GM23248 (cell line): ENCODE measurements around the gene OSBP2. TPM values are rescaled to one million over a fixed set of nuclear protein-coding genes. Genes with fewer than 3 reads are reported as not detected.
"Not testable (repeated sequence)": the region's sequence is repeated elsewhere in the genome, so short reads cannot be mapped to it uniquely, and the experiment has no call there.

Experiments
- DNase-seq: peaks from one replicate; pipeline ENCODE4 v3.0.0-alpha.2; 2015
- H2AFZ ChIP-seq: fragments of 200-600 bp; sonication (generic); 2 replicates; pipeline ENCODE4 v1.6.1; 2016; ENCODE audit warnings: antibody characterized with exemption
- H3F3A ChIP-seq: fragments of 200-600 bp; sonication (generic); 2 replicates; pipeline ENCODE4 v1.6.1; 2016; ENCODE audit warnings: mild to moderate bottlenecking, antibody characterized with exemption, mixed run types; ENCODE audit not compliant: insufficient read depth
- H3K27ac ChIP-seq: fragments of 200-600 bp; sonication (generic); 2 replicates; pipeline ENCODE4 v1.5.1; 2016; ENCODE audit warnings: mild to moderate bottlenecking
- H3K27me3 ChIP-seq: fragments of 200-600 bp; sonication (generic); replicated peaks from 2 replicates; pipeline ENCODE4 v1.6.1; 2016; ENCODE audit warnings: mild to moderate bottlenecking; ENCODE audit not compliant: insufficient read depth
- H3K36me3 ChIP-seq: fragments of 200-600 bp; sonication (generic); 2 replicates; pipeline ENCODE4 v1.6.1; 2016; ENCODE audit warnings: low read depth, mild to moderate bottlenecking
- H3K4me1 ChIP-seq: fragments of 200-600 bp; sonication (generic); 2 replicates; pipeline ENCODE4 v1.6.1; 2016; ENCODE audit warnings: mild to moderate bottlenecking; ENCODE audit not compliant: insufficient read depth
- H3K4me2 ChIP-seq: fragments of 200-600 bp; sonication (generic); one replicate; pipeline ENCODE4 v1.6.1; 2016; ENCODE audit warnings: mild to moderate bottlenecking; ENCODE audit not compliant: unreplicated experiment
- H3K4me3 ChIP-seq: fragments of 200-600 bp; sonication (generic); 2 replicates; pipeline ENCODE4 v1.5.1; 2016; ENCODE audit warnings: mild to moderate bottlenecking
- H3K79me2 ChIP-seq: fragments of 200-600 bp; sonication (generic); 2 replicates; pipeline ENCODE4 v1.6.1; 2016; ENCODE audit warnings: mild to moderate bottlenecking; ENCODE audit not compliant: insufficient read depth
- H3K9ac ChIP-seq: fragments of 200-600 bp; sonication (generic); 2 replicates; pipeline ENCODE4 v1.6.1; 2016; ENCODE audit warnings: mild to moderate bottlenecking
- H3K9me2 ChIP-seq: fragments of 200-600 bp; sonication (generic); 2 replicates; pipeline ENCODE4 v1.6.1; 2016; ENCODE audit warnings: mixed run types, mild to moderate bottlenecking, moderate library complexity; ENCODE audit not compliant: insufficient read depth
- H3K9me3 ChIP-seq: fragments of 200-600 bp; sonication (generic); one replicate; pipeline ENCODE4 v1.6.1; 2017; ENCODE audit warnings: low read depth
- H4K20me1 ChIP-seq: fragments of 200-600 bp; sonication (generic); 2 replicates; pipeline ENCODE4 v1.6.0; 2016; ENCODE audit not compliant: insufficient read depth
- EZH2 ChIP-seq: fragments of 200-600 bp; sonication (generic); IDR thresholded peaks from 2 replicates; pipeline ENCODE4 v1.6.1; 2018; ENCODE audit warnings: antibody characterized with exemption, mild to moderate bottlenecking; ENCODE audit not compliant: insufficient read depth, poor library complexity, severe bottlenecking
- EZH2phosphoT487 ChIP-seq: fragments of 200-600 bp; sonication (generic); IDR thresholded peaks from 2 replicates; pipeline ENCODE4 v1.6.1; 2018; ENCODE audit warnings: antibody characterized with exemption, moderate library complexity, mild to moderate bottlenecking, low read depth; ENCODE audit not compliant: insufficient read depth
- WGBS, 2 experiments: methylation state at CpG; one replicate each; pipeline ENCODE4 v1.1.6; 2015 to 2017; ENCODE audit warnings: low lambda C conversion rate in 2 of 2, low coverage in 1 of 2; ENCODE audit errors: missing lambda C conversion rate in 2 of 2; 5-methylcytosine and 5-hydroxymethylcytosine counted together
- in situ Hi-C: fragments of 300-500 bp; cut with MboI; formaldehyde crosslinking; loops from 2 replicates; pipeline ENCODE4 v1.15.0; 2020
- polyA plus RNA-seq: library from polyadenylated mRNA; unstranded; fragments of >200 nt; fragmentation: Nextera tagmentation; extraction: Ambion mirVana; gene quantifications from 2 replicates; pipeline ENCODE4 v1.2.1, GENCODE V29; 2016
- total RNA-seq: library from RNA; depleted of rRNA; stranded (reverse); fragments of >200 nt; shearing (Covaris generic); gene quantifications from 2 replicates; pipeline ENCODE4 v1.2.3, GENCODE V29; 2014

Gene OSBP2
- total and polyA plus RNA-seq, 2 experiments from 2014 or later = 1.1 to 1.3 TPM

GRCh38 chr22:30767661-30768060, 73.0 kb downstream of the OSBP2 start:
- no peaks in the 10 kb centered on the region for H3K4me1 ChIP-seq
- in situ Hi-C loops = no loop called here
- H2AFZ ChIP-seq = no peak overlapping the region
- no peaks in the 10 kb centered on the region for H3K9me3 ChIP-seq
- WGBS, 2 experiments = 61 to 71% methylated on average over 6 of the region's 6 CpGs
- no peaks in the 10 kb centered on the region for H3K36me3 ChIP-seq
- no peaks in the 10 kb centered on the region for H3K9me2 ChIP-seq
- TF ChIP-seq EZH2 (no peak), EZH2phosphoT487 (no peak)
- no peak overlapping the region for H3K9ac ChIP-seq
- no peak overlapping the region for H3K4me3 ChIP-seq
- no peak overlapping the region for H3K4me2 ChIP-seq
- H4K20me1 ChIP-seq = no peaks in the 10 kb centered on the region
- no peaks in the 10 kb centered on the region for H3K79me2 ChIP-seq
- DNase-seq = no peak
- H3K27ac ChIP-seq = no peak overlapping the region
- H3F3A ChIP-seq = no peaks in the 10 kb centered on the region
- H3K27me3 ChIP-seq = no peaks in the 10 kb centered on the region

GRCh38 chr22:30770716-30771115, 76.0 kb downstream of the OSBP2 start:
- TF ChIP-seq EZH2 (no peak), EZH2phosphoT487 (no peak)
- H3K4me2 ChIP-seq = no peak overlapping the region
- in situ Hi-C loops = no loop called here
- 81 to 85% methylated on average over 9 of the region's 9 CpGs for WGBS, 2 experiments
- no peak for DNase-seq
- H3K4me3 ChIP-seq = no peak overlapping the region
- no peaks in the 10 kb centered on the region for H3K27me3 ChIP-seq
- H4K20me1 ChIP-seq = no peaks in the 10 kb centered on the region
- no peak overlapping the region for H3K27ac ChIP-seq
- H3K79me2 ChIP-seq = no peaks in the 10 kb centered on the region
- no peaks in the 10 kb centered on the region for H3K36me3 ChIP-seq
- H3K4me1 ChIP-seq = no peaks in the 10 kb centered on the region
- H3F3A ChIP-seq = no peaks in the 10 kb centered on the region
- H3K9me2 ChIP-seq = no peaks in the 10 kb centered on the region
- no peak overlapping the region for H2AFZ ChIP-seq
- no peaks in the 10 kb centered on the region for H3K9me3 ChIP-seq
- H3K9ac ChIP-seq = no peak overlapping the region

GRCh38 chr22:30773919-30774318, 79.2 kb downstream of the OSBP2 start:
- Histone ChIP-seq H3K9ac (no peak overlapping the region), H3K9me2 (no peaks in the 10 kb centered on the region), H3K27me3 (no peaks in the 10 kb centered on the region), H2AFZ (no peak overlapping the region), H3K36me3 (no peaks in the 10 kb centered on the region), H3K4me3 (no peak overlapping the region), H3F3A (no peaks in the 10 kb centered on the region), H3K9me3 (no peaks in the 10 kb centered on the region), H4K20me1 (no peaks in the 10 kb centered on the region), H3K4me1 (no peaks in the 10 kb centered on the region), H3K79me2 (no peaks in the 10 kb centered on the region), H3K27ac (no peak overlapping the region), H3K4me2 (no peak overlapping the region)
- 84 to 90% methylated on average over 5 of the region's 5 CpGs for WGBS, 2 experiments
- no peak for DNase-seq
- TF ChIP-seq EZH2 = no peak
- TF ChIP-seq EZH2phosphoT487 = no peak
- in situ Hi-C loops = no loop called here

- no peak overlapping the region for H2AFZ ChIP-seq
- H3K4me3 ChIP-seq = no peak overlapping the region
- no peaks in the 10 kb centered on the region for H3K4me1 ChIP-seq
- H3K9me3 ChIP-seq = no peaks in the 10 kb centered on the region
- in situ Hi-C loops = no loop called here
- TF ChIP-seq EZH2 (no peak), EZH2phosphoT487 (no peak)
- no peaks in the 10 kb centered on the region for H3K79me2 ChIP-seq
- H3K36me3 ChIP-seq = no peaks in the 10 kb centered on the region
- H3K9me2 ChIP-seq = no peaks in the 10 kb centered on the region
- no peak overlapping the region for H3K4me2 ChIP-seq
- 92 to 96% methylated on average over 4 of the region's 4 CpGs for WGBS, 2 experiments
- no peak for DNase-seq
- no peak overlapping the region for H3K9ac ChIP-seq
- H3K27me3 ChIP-seq = no peaks in the 10 kb centered on the region
- no peak overlapping the region for H3K27ac ChIP-seq
- no peaks in the 10 kb centered on the region for H3F3A ChIP-seq
- H4K20me1 ChIP-seq = no peaks in the 10 kb centered on the region
Observed at GRCh38 chr22:30774566-30774965, 79.9 kb downstream of the OSBP2 start.

- WGBS, 2 experiments = 73 to 79% methylated on average over 3 of the region's 3 CpGs
Observed at GRCh38 chr22:30776476-30776875, 81.8 kb downstream of the OSBP2 start.

GRCh38 chr22:30777146-30777545, 82.5 kb downstream of the OSBP2 start:
- H3F3A ChIP-seq, H3K27me3 ChIP-seq, H3K4me3 ChIP-seq, H3K36me3 ChIP-seq, H3K9me2 ChIP-seq, H3K4me1 ChIP-seq, in situ Hi-C loops, H3K9me3 ChIP-seq, H3K27ac ChIP-seq, H3K4me2 ChIP-seq, H2AFZ ChIP-seq, H3K9ac ChIP-seq, DNase-seq, H3K79me2 ChIP-seq, H4K20me1 ChIP-seq: not testable (repeated sequence)
- 51 to 60% methylated on average over 6 of the region's 6 CpGs for WGBS, 2 experiments

More at GRCh38 chr22:30776476-30776875, 81.8 kb downstream of the OSBP2 start:
- H3K9ac ChIP-seq = no peak overlapping the region
- H3F3A ChIP-seq = no peaks in the 10 kb centered on the region
- no peak overlapping the region for H2AFZ ChIP-seq
- no peaks in the 10 kb centered on the region for H3K27me3 ChIP-seq
- in situ Hi-C loops = no loop called here
- TF ChIP-seq EZH2 (no peak), EZH2phosphoT487 (no peak)
- no peak for DNase-seq
- H3K9me3 ChIP-seq = no peaks in the 10 kb centered on the region
- H3K4me3 ChIP-seq = no peak overlapping the region
- no peak overlapping the region for H3K4me2 ChIP-seq
- H3K4me1 ChIP-seq = no peaks in the 10 kb centered on the region
- H3K36me3 ChIP-seq = no peaks in the 10 kb centered on the region
- no peaks in the 10 kb centered on the region for H3K79me2 ChIP-seq
- H3K9me2 ChIP-seq = no peaks in the 10 kb centered on the region
- H4K20me1 ChIP-seq = no peaks in the 10 kb centered on the region
- H3K27ac ChIP-seq = no peak overlapping the region
